NCI-H446 treated with DMSO at 0.1 percent for 48 hours (cell line): Measurements from ENCODE around the gene ERCC3.
"Not testable (repeated sequence)": the region's sequence is repeated elsewhere in the genome, so short reads cannot be mapped to it uniquely, and the experiment has no call there.

Experiments
- DNase-seq: peaks from one replicate; lab custom pipeline; 2025; lab: John Stamatoyannopoulos, UW

ERCC3 gene

GRCh38 chr2:127278959-127279358, 15.0 kb downstream of the ERCC3 start:
- DNase-seq, result no peak

GRCh38 chr2:127277028-127277427, 16.9 kb downstream of the ERCC3 start:
- DNase-seq, result no peak

- DNase-seq, result no peak
Observed at GRCh38 chr2:127275789-127276188, 18.2 kb downstream of the ERCC3 start.

- DNase-seq, result no peak
Observed at GRCh38 chr2:127275356-127275755, 18.6 kb downstream of the ERCC3 start.

- no peak for DNase-seq
Observed at GRCh38 chr2:127270663-127271062, 23.3 kb downstream of the ERCC3 start.

- DNase-seq, result peak; percentile 3
Observed at GRCh38 chr2:127261804-127262406, 32.0 kb downstream of the ERCC3 start.

- no peak for DNase-seq
Observed at GRCh38 chr2:127259355-127259754, 34.6 kb downstream of the ERCC3 start.

- no peak for DNase-seq
Observed at GRCh38 chr2:127256866-127257265, 37.1 kb downstream of the ERCC3 start.

GRCh38 chr2:127256381-127256780, 37.6 kb downstream of the ERCC3 start:
- DNase-seq, result no peak

- DNase-seq, result no peak
Observed at GRCh38 chr2:127255721-127256120, 38.2 kb downstream of the ERCC3 start.

GRCh38 chr2:127255146-127255545, 38.8 kb downstream of the ERCC3 start:
- no peak for DNase-seq

- no peak for DNase-seq
Observed at GRCh38 chr2:127254386-127254981, 39.5 kb downstream of the ERCC3 start.

- DNase-seq, result not testable (repeated sequence)
Observed at GRCh38 chr2:127241184-127241583, 52.8 kb downstream of the ERCC3 start.

GRCh38 chr2:127239395-127239794, 54.5 kb downstream of the ERCC3 start:
- DNase-seq, result no peak

- DNase-seq, result not testable (repeated sequence)
Observed at GRCh38 chr2:127237768-127238167, 56.2 kb downstream of the ERCC3 start.

GRCh38 chr2:127235082-127235702, 58.8 kb downstream of the ERCC3 start:
- no peak for DNase-seq

- DNase-seq, result no peak
Observed at GRCh38 chr2:127233710-127234109, 60.2 kb downstream of the ERCC3 start.

GRCh38 chr2:127231130-127231865, 62.6 kb downstream of the ERCC3 start:
- DNase-seq, result no peak

- no peak for DNase-seq
Observed at GRCh38 chr2:127229555-127229954, 64.4 kb downstream of the ERCC3 start.

- DNase-seq, result peak; percentile 5
Observed at GRCh38 chr2:127228102-127228501, 65.8 kb downstream of the ERCC3 start.

- not testable (repeated sequence) for DNase-seq
Observed at GRCh38 chr2:127227264-127227660, 66.7 kb downstream of the ERCC3 start.

GRCh38 chr2:127226520-127227263, 67.3 kb downstream of the ERCC3 start:
- DNase-seq, result no peak
